GM12878 (cell line): ENCODE data around the gene NAAA. TPM values are rescaled to one million over a fixed set of nuclear protein-coding genes. Genes with fewer than 3 reads are reported as not detected.

ENCODE experiments used
- ATAC-seq: fragments of 200-7000 bp; cut with Tn5 transposase; 3 replicates; pipeline ENCODE4 v1.9.1; 2020; ENCODE audit warnings: mild to moderate bottlenecking, moderate library complexity
- BruUV-seq: library from RNA; stranded (reverse); fragments of 400-500 nt; replicated peaks from 2 replicates; lab custom pipeline; 2021; lab: Mats Ljungman, UMichigan
- CTCF ChIA-PET: fragments of 300-600 bp; sonication (Branson Sonifier 250); formaldehyde crosslinking; extraction: SDS; loops from one replicate; lab custom pipeline; 2021; ENCODE audit warnings: inconsistent platforms; lab: Yijun Ruan, JAX
- POLR2A ChIA-PET: fragments of 350-600 bp; formaldehyde crosslinking; extraction: SDS; loops from one replicate; lab custom pipeline; 2021; ENCODE audit warnings: inconsistent platforms; lab: Charles Lee
- RAD21 ChIA-PET: fragments of 300-600 bp; sonication (Branson Sonifier 250); formaldehyde crosslinking; loops from one replicate; lab custom pipeline; 2023; ENCODE audit warnings: antibody characterized with exemption; ENCODE audit not compliant: unreplicated experiment; lab: Charles Lee
- SMC1A ChIA-PET: fragments of 300-600 bp; sonication (Branson Sonifier 250); formaldehyde crosslinking; loops from one replicate; lab custom pipeline; 2023; ENCODE audit not compliant: unreplicated experiment, uncharacterized antibody; lab: Charles Lee
- DNase-seq: peaks from one replicate; pipeline ENCODE4 v3.0.0-alpha.2; 2011; ENCODE audit warnings: low read depth, low spot score
- FAIRE-seq: peaks from 3 replicates; lab custom pipeline; 2011; peaks lifted over from hg19 to GRCh38; lab: Jason Lieb, UNC
- H2AFZ ChIP-seq: 2 replicates; pipeline ENCODE4 v1.6.0; 2011; ENCODE audit warnings: low read depth, low read length, control low read depth; ENCODE audit not compliant: control insufficient read depth
- H3K27ac ChIP-seq: 2 replicates; pipeline ENCODE4 v1.5.1; 2011; ENCODE audit warnings: control low read depth; ENCODE audit not compliant: control insufficient read depth, insufficient read depth
- H3K27me3 ChIP-seq, 2 experiments: replicated peaks in 1 of 2; 2 replicates each; pipeline versions ENCODE4 v1.6.0 to v1.6.1; 2011; ENCODE audit warnings: low read length in 1 of 2; ENCODE audit not compliant: control insufficient read depth in 2 of 2, insufficient read depth in 2 of 2
- H3K36me3 ChIP-seq, 2 experiments: 2 replicates each; pipeline ENCODE4 v1.5.1; 2011; ENCODE audit warnings: low read length in 1 of 2; ENCODE audit not compliant: control insufficient read depth in 2 of 2, insufficient read depth in 2 of 2
- H3K4me1 ChIP-seq: 2 replicates; pipeline ENCODE4 v1.6.1; 2011; ENCODE audit warnings: mild to moderate bottlenecking, low read length, moderate library complexity, mixed read lengths; ENCODE audit not compliant: control insufficient read depth, insufficient read depth
- H3K4me2 ChIP-seq: 2 replicates; pipeline ENCODE4 v1.6.0; 2011; ENCODE audit warnings: control low read depth; ENCODE audit not compliant: control insufficient read depth, insufficient read depth
- H3K4me3 ChIP-seq: fragments of 200-600 bp; sonication (generic); 2 replicates; pipeline ENCODE4 v1.5.1; 2016
- H3K79me2 ChIP-seq: 2 replicates; pipeline ENCODE4 v1.6.0; 2011; ENCODE audit warnings: low read length; ENCODE audit not compliant: control insufficient read depth, insufficient read depth
- H3K9ac ChIP-seq: 2 replicates; pipeline ENCODE4 v1.8.0; 2011; ENCODE audit warnings: low read length, control low read depth, mixed read lengths; ENCODE audit not compliant: control insufficient read depth, insufficient read depth
- H3K9me3 ChIP-seq: replicated peaks from 3 replicates; pipeline ENCODE4 v1.5.1; 2011; ENCODE audit warnings: mild to moderate bottlenecking, low read length; ENCODE audit not compliant: control insufficient read depth, insufficient read depth
- H4K20me1 ChIP-seq: 2 replicates; pipeline ENCODE4 v1.6.0; 2011; ENCODE audit not compliant: control insufficient read depth, insufficient read depth
- ATF7 ChIP-seq: fragments of 450-650 bp; IDR thresholded peaks from 2 replicates; pipeline ENCODE4 v1.6.1; 2016; ENCODE audit warnings: low read depth, mild to moderate bottlenecking
- BHLHE40 ChIP-seq, 2 experiments: fragments of 450-650 bp in 1 of 2; IDR thresholded peaks; 2 replicates each; pipeline ENCODE4 v1.6.1; 2011 to 2017; ENCODE audit warnings: low read depth in 2 of 2, borderline replicate concordance in 1 of 2, improper control_type of control experiment in 1 of 2, low read length in 1 of 2, mild to moderate bottlenecking in 1 of 2
- EED ChIP-seq: sonication (generic); IDR thresholded peaks from 2 replicates; pipeline ENCODE4 v1.6.1; 2016; ENCODE audit warnings: antibody characterized with exemption, low read depth
- GATAD2B ChIP-seq: fragments of 450-650 bp; conservative IDR thresholded peaks from 2 replicates; pipeline ENCODE4 v1.6.1; 2017; ENCODE audit warnings: low read depth, mild to moderate bottlenecking, moderate library complexity
- KAT2A ChIP-seq: conservative IDR thresholded peaks from 2 replicates; pipeline ENCODE4 v1.6.1; 2011; ENCODE audit warnings: low read depth, low read length; ENCODE audit not compliant: control insufficient read depth
- NFIC ChIP-seq: IDR thresholded peaks from 2 replicates; pipeline ENCODE4 v1.6.1; 2012; ENCODE audit warnings: low read depth, mild to moderate bottlenecking, inconsistent platforms, low read length, moderate library complexity
- RAD21 ChIP-seq: IDR thresholded peaks from 2 replicates; pipeline ENCODE4 v1.6.1; 2011; ENCODE audit warnings: mild to moderate bottlenecking, low read depth, low read length, moderate library complexity; ENCODE audit not compliant: insufficient read depth
- SMAD5 ChIP-seq: IDR thresholded peaks from 2 replicates; pipeline ENCODE4 v1.6.1; 2016; ENCODE audit warnings: antibody characterized with exemption, low read depth
- SMC3 ChIP-seq: IDR thresholded peaks from 2 replicates; pipeline ENCODE4 v1.6.1; 2011; ENCODE audit warnings: low read length, improper control_type of control experiment, borderline replicate concordance
- ZSCAN29 ChIP-seq: fragments of 450-650 bp; IDR thresholded peaks from 2 replicates; pipeline ENCODE4 v1.6.1; 2017; ENCODE audit warnings: mild to moderate bottlenecking, moderate library complexity
- ZZZ3 ChIP-seq: IDR thresholded peaks from 2 replicates; pipeline ENCODE4 v1.6.1; 2011; ENCODE audit warnings: low read depth; ENCODE audit not compliant: control insufficient read depth, insufficient read length
- WGBS: methylation state at CpG from one replicate; pipeline ENCODE4 v1.1.6; 2016; ENCODE audit warnings: low lambda C conversion rate; ENCODE audit not compliant: insufficient replicate concordance, insufficient coverage; ENCODE audit errors: missing lambda C conversion rate; 5-methylcytosine and 5-hydroxymethylcytosine counted together
- in situ Hi-C: fragments of 300-500 bp; cut with MboI; formaldehyde crosslinking; loops from 9 replicates; pipeline ENCODE4 v1.14.3; 2018; ENCODE audit warnings: mixed read lengths
- intact Hi-C: fragments of 100-400 bp; cut with micrococcal nuclease; formaldehyde crosslinking; loops from one replicate; pipeline ENCODE4 v1.14.2; 2022; ENCODE audit not compliant: unreplicated experiment
- polyA plus RNA-seq, 11 experiments: library from polyadenylated mRNA; depleted of rRNA in 4 of 11; unstranded in 6 of 11; stranded (reverse) in 5 of 11; fragments of >200 nt; fragmentation: Nextera tagmentation in 4 of 11; fragmentation: Illumina TruSeq in 1 of 11; extraction: Ambion mirVana in 4 of 11; extraction: Trizol in 1 of 11; gene quantifications; 1 replicate in 1 of 11; 2 replicates in 10 of 11; pipeline versions ENCODE4 v1.2.1 to v1.2.3, GENCODE V29; 2011 to 2016; ENCODE audit warnings: inconsistent platforms in 2 of 11, missing spikeins in 2 of 11, low read depth in 1 of 11
- total RNA-seq, 4 experiments: library from RNA; depleted of rRNA in 3 of 4; stranded (reverse); fragments of >200 nt in 3 of 4; fragmentation: Illumina TruSeq in 1 of 4; extraction: Trizol in 1 of 4; gene quantifications; 2 replicates each; pipeline versions ENCODE4 v1.2.1 to v1.2.3, GENCODE V29; 2013 to 2021
- TF ChIP-seq, protein P1 (sequence below): fragments of 450-650 bp; IDR thresholded peaks from 2 replicates; pipeline ENCODE4 v1.6.1; 2017; ENCODE audit warnings: mild to moderate bottlenecking, low read depth, inconsistent platforms; ENCODE audit not compliant: poor library complexity, severe bottlenecking
- TF ChIP-seq, protein P2 (sequence below), 3 experiments: IDR thresholded peaks in 2 of 3; conservative IDR thresholded peaks in 1 of 3; 2 replicates each; pipeline ENCODE4 v1.5.1; 2011; ENCODE audit warnings: low read depth in 3 of 3, low read length in 3 of 3, mild to moderate bottlenecking in 3 of 3, control low read depth in 2 of 3, moderate library complexity in 2 of 3, inconsistent platforms in 1 of 3, mixed read lengths in 1 of 3; ENCODE audit not compliant: control insufficient read depth in 2 of 3, insufficient read depth in 1 of 3; ENCODE audit errors: extremely low read depth in 1 of 3

NAAA gene
- total and polyA plus RNA-seq, 10 of the 15 experiments (the other 5 are each of a cell fraction or from before 2014, with no cell fraction given), result 0.60 to 4.9 (median 2.6) TPM

- Histone ChIP-seq H3K9ac (no peak overlapping the region), H3K27ac (no peak overlapping the region), H3K36me3 (no peaks in the 10 kb centered on the region), H3K27me3 (no peaks in the 10 kb centered on the region), H2AFZ (no peak overlapping the region), H3K4me3 (no peak overlapping the region), H3K9me3 (no peaks in the 10 kb centered on the region; the same call in 2 of the 3 replicates), H3K4me2 (no peak overlapping the region), H3K4me1 (no peaks in the 10 kb centered on the region), H4K20me1 (no peaks in the 10 kb centered on the region), H3K79me2 (no peaks in the 10 kb centered on the region)
- no peak for DNase-seq
- intact Hi-C loops, result no loop called here
- in situ Hi-C loops, result no loop called here
- no TSS peak for BruUV-seq
- ChIA-PET CTCF (interaction anchor here (0.6 to 1.8 kb wide), 3 partner anchors 9 to 81 kb away, joined by 3 to 5 read pairs (median 5); no protein-coding TSS in a partner anchor), SMC1A (interaction anchor here (0.9 to 1.2 kb wide), 2 partner anchors 38 to 97 kb away, joined by 3 read pairs; no protein-coding TSS in a partner anchor), POLR2A (no interaction called here), RAD21 (no interaction called here)
- FAIRE-seq, result no peak
- no peak for ATAC-seq
- no peak for TF ChIP-seq SMAD5
These were observed 42.3 kb downstream of the NAAA start for GRCh38 chr4:75898536-75898935.

DNA sequence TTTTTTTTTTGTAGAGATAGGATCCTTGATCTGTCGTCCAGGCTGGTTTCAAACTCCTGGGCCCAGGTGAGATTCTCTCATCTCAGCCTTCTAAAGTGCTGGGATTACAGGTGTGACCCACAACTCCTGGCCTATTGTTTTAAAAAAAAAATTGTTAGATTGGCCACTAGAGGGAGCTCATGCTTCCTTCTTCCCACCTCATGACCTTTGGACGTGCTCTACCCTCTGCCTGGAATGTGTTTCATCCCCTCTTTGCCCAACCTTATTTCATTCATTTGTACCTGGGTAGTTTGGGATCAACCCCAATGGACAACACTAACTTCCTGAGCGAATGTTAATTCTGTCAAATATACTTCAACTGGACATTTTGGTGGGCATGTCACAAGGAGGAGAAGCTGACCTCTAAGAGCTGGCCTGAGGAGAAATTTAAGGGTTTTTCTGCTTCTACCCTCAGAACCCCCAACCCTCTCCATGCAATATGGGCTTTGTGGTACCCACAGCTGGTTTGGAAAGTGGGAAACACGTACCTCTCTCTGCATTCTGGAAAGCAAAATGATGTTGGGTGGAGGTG lies 45.0 kb downstream of the NAAA start:
- Histone ChIP-seq H3K9ac (no peak overlapping the region), H2AFZ (no peak overlapping the region), H3K27me3 (no peaks in the 10 kb centered on the region), H4K20me1 (no peaks in the 10 kb centered on the region), H3K36me3 (no peaks in the 10 kb centered on the region), H3K4me3 (no peak overlapping the region), H3K79me2 (no peaks in the 10 kb centered on the region), H3K4me2 (no peak overlapping the region), H3K27ac (no peak overlapping the region), H3K4me1 (no peaks in the 10 kb centered on the region), H3K9me3 (no peaks in the 10 kb centered on the region; the same call in 2 of the 3 replicates)
- WGBS, result 13% methylated on average over 4 of the region's 4 CpGs
- ChIA-PET POLR2A (no interaction called here), CTCF (interaction anchor here (0.6 to 3.8 kb wide), 40 partner anchors 9 to 1683 kb away, joined by 3 to 26 read pairs (median 4); no protein-coding TSS in a partner anchor), SMC1A (interaction anchor here (0.5 to 2.0 kb wide), 8 partner anchors 13 to 347 kb away, joined by 3 to 6 read pairs (median 4); no protein-coding TSS in a partner anchor), RAD21 (interaction anchor here (1.0 to 1.2 kb wide), 2 partner anchors 13 to 20 kb away, joined by 3 to 4 read pairs; no protein-coding TSS in a partner anchor)
- in situ Hi-C loops (no loop called here), intact Hi-C loops (no loop called here)
- DNase-seq (no peak), ATAC-seq (peak; percentile 87), FAIRE-seq (no peak)
- no TSS peak for BruUV-seq
- TF ChIP-seq ZZZ3 (no peak), ZSCAN29 (no peak), ATF7 (no peak), SMC3 (peak; percentile 29; the same call in 1 of the 2 replicates), RAD21 (peak; percentile 41), BHLHE40 (IDR thresholded peaks at IDR 0.05; ENCODE audit: borderline replicate concordance in 1 of 2, low read depth in 2 of 2, low read length in 1 of 2) (no peak), NFIC (no peak), KAT2A (no peak), EED (no peak), GATAD2B (no peak)
- TF ChIP-seq, protein P1, sequence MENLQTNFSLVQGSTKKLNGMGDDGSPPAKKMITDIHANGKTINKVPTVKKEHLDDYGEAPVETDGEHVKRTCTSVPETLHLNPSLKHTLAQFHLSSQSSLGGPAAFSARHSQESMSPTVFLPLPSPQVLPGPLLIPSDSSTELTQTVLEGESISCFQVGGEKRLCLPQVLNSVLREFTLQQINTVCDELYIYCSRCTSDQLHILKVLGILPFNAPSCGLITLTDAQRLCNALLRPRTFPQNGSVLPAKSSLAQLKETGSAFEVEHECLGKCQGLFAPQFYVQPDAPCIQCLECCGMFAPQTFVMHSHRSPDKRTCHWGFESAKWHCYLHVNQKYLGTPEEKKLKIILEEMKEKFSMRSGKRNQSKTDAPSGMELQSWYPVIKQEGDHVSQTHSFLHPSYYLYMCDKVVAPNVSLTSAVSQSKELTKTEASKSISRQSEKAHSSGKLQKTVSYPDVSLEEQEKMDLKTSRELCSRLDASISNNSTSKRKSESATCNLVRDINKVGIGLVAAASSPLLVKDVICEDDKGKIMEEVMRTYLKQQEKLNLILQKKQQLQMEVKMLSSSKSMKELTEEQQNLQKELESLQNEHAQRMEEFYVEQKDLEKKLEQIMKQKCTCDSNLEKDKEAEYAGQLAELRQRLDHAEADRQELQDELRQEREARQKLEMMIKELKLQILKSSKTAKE, result no peak
- TF ChIP-seq, protein P2, sequence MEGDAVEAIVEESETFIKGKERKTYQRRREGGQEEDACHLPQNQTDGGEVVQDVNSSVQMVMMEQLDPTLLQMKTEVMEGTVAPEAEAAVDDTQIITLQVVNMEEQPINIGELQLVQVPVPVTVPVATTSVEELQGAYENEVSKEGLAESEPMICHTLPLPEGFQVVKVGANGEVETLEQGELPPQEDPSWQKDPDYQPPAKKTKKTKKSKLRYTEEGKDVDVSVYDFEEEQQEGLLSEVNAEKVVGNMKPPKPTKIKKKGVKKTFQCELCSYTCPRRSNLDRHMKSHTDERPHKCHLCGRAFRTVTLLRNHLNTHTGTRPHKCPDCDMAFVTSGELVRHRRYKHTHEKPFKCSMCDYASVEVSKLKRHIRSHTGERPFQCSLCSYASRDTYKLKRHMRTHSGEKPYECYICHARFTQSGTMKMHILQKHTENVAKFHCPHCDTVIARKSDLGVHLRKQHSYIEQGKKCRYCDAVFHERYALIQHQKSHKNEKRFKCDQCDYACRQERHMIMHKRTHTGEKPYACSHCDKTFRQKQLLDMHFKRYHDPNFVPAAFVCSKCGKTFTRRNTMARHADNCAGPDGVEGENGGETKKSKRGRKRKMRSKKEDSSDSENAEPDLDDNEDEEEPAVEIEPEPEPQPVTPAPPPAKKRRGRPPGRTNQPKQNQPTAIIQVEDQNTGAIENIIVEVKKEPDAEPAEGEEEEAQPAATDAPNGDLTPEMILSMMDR (IDR thresholded peaks at IDR 0.05 in 2 of 3, conservative IDR thresholded peaks at IDR 0.05 in 1 of 3; ENCODE audit: control insufficient read depth in 2 of 3, extremely low read depth in 1 of 3, insufficient read depth in 1 of 3, low read depth in 3 of 3, low read length in 3 of 3), result peak; percentile 59 to 64 (median 63)
